Mesenteric fat pad (tissue), 1 donor: Measurements from ENCODE around the gene PPM1N. TPM values are rescaled to one million over a fixed set of nuclear protein-coding genes. Genes with fewer than 3 reads are reported as not detected.

Source experiments
- DNase-seq: peaks from one replicate; pipeline ENCODE4 v3.0.0-alpha.2; 2020; ENCODE audit warnings: low spot score
- long read RNA-seq: library from polyadenylated mRNA; unstranded; transcript quantifications from one replicate; pipeline ENCODE4 v2.0.0, GENCODE V29; 2020
- total RNA-seq: library from RNA; stranded (reverse); fragmentation: NEBNext Ultra II Directional; extraction: Animal tissue kit (Norgen Biotek cat#: 25700); gene quantifications from one replicate; pipeline ENCODE4 v1.2.1, GENCODE V29; 2021
- donor health status: DM: yes; HTN: yes; CAD: no.

Gene PPM1N
- 1.1 TPM for total RNA-seq
- long read RNA-seq, partial matches to known transcripts, result 0 of 3 reads
- long read RNA-seq, other reads (novel, unspliced or antisense), result 3 of 3 reads

DNA sequence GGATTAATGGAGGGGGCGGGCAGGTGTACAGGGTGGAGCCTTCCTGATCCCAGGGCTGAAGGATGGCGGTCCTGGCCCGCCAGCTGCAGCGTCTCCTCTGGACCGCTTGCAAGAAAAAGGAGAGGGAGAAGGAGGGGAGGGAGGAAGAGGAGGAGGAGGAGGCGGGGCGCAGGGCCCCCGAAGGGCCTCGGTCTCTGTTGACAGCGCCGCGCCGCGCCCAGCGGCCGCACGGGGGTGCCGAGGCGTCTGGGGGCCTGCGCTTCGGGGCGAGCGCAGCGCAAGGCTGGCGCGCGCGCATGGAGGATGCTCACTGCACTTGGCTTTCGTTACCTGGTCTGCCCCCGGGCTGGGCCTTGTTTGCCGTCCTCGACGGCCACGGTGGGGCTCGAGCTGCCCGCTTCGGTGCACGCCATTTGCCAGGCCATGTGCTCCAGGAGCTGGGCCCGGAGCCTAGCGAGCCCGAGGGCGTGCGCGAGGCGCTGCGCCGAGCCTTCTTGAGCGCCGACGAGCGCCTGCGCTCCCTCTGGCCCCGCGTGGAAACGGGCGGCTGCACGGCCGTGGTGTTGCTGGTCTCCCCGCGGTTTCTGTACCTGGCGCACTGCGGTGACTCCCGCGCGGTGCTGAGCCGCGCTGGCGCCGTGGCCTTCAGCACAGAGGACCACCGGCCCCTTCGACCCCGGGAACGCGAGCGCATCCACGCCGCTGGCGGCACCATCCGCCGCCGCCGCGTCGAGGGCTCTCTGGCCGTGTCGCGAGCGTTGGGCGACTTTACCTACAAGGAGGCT, at the start of gene PPM1N:
PPM1N (plus strand) TSS at position 33 of the 785 bp plus-strand sequence; CDS start at position 63, 30 bp downstream.
- DNase-seq, result no peak

DNA sequence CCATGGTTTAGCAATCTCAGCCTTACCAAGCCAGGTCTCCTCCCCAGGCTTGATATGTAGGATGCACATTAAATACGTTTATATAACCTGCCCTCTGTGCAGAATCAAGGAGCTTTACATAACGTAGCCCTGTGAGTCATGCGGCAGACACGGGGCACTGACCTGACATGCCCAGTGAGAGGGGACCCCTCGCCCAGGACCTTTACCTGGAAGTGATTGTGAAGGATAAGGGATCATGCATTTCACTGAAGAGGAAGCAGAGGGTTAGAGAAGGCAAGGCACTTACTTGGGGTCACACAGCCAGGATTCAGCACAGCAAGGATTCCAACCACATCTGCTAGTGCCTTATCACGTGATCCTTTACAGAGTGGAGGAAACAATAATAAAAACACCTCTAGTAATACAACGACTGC, 49.4 kb upstream of the PPM1N start:
- DNase-seq, result no peak

DNA sequence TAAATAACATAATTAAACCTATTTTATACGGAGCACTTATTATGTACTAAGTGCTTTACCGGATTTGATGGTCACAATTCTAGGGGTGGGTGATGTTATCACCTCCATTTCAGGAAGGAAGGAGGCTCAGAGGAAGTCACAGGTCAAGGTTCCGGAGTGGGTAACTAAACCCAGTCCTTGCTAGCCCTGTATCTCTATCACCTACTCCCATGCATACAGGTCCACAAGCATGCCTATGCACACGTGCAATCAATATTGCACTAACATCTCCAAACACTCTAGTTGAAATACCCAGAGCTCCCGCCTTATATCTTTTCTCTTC, 48.3 kb upstream of the PPM1N start:
- no peak for DNase-seq

GRCh38 chr19:45451131-45451849, 47.0 kb upstream of the PPM1N start:
- no peak for DNase-seq

- DNase-seq, result no peak
Measured at GRCh38 chr19:45451850-45452387, 46.3 kb upstream of the PPM1N start.

DNA sequence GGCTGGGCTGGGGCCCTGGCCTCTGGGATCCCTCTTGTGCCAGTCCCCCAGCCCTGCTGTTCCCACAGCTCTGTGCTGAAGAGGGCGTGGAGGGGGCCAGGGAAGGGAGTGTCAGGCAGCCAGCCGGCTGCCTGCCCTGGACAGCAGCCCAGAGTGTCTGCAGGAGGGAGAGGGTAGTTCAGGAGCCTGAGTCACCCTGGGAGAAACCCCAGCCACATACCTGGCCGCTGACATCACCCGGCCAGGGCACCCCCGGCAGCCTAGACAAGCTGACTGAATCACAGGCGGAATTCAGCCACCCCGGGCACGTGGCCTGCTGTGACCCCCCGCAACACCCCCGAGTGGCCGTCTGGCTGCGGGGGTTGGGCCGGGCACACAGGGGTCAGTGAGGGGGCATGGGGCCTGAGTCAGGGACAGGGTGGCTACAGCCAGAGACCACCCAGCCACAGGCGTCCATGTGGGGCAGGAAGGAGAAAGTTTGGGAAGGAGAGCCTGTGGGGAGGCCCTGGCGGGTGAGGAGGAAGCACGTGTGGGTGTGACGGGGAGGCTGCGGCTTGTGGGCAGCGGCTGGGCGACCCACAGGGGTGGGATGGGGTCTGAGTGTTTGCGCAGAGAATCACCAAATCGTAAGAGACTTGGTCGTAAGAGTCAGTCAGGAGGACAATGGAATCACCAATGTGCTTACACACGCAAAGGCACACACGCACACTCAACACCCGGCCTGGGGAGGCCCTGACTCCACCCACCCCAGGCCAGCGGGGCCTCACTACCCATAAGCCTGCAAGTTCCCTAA, 42.3 kb upstream of the PPM1N start:
- peak; percentile 97 for DNase-seq

- no peak for DNase-seq
Measured at GRCh38 chr19:45456500-45456815, 41.8 kb upstream of the PPM1N start.

DNA sequence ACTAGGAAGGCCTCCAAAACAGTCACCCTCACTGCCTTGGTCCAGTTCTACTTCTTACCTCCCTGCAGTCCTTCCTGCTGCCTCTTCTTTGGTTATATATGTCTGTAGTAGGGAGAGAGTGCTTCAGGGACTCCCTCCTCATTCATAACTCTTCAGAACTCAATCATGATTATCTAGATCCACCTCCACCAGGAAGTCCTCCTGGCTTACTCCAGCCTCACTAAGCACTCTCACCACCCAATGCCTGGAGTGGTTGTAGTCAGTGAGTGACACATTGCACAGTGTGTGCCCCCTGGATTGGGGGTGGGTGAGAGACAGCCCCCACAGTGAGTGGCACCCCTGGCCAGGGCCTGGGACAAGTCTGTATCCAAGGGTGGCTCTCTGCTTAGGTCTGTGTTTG, 40.5 kb upstream of the PPM1N start:
- no peak for DNase-seq

- DNase-seq, result no peak
Measured at GRCh38 chr19:45460807-45461347, 37.4 kb upstream of the PPM1N start.

DNA sequence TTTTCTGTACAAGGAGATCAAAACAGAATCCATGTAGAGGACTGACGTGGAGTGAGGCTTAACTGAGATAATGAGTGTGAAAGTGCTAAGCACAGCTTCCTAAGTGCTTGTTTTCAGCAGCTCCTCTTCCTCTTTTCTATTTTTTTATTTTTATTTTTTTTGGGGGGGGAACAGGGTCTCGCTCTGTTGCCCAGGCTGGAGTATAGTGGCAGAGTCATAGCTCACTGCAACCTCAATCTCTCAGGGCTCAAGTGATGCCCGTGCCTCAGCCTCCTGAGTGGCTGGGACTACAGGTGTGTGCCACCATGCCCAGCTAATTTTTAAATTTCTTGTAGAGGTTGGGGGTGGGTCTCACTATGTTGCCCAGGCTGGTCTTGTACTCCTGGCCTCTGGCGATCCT, 36.1 kb upstream of the PPM1N start:
- DNase-seq, result no peak

DNA sequence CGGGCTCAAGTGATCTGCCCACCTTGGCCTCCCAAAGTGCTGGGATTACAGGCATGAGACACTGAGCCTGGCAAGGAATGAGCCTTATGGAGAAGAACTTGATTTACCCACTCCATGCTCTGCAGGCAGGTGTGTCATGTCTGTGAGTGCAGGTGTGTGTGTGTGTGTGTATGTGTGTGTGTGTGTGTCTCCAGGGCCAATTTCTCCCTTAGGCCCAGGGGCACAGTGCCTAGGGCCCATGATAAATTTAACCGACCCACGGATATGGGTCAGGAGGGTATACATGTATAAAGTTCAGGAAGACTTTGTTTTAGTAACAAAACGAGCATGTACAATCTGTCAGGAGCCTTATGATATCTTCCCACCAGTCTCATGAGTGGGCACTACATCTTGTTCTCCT, 35.0 kb upstream of the PPM1N start:
- no peak for DNase-seq

GRCh38 chr19:45464274-45464673, 34.0 kb upstream of the PPM1N start:
- no peak for DNase-seq

DNA sequence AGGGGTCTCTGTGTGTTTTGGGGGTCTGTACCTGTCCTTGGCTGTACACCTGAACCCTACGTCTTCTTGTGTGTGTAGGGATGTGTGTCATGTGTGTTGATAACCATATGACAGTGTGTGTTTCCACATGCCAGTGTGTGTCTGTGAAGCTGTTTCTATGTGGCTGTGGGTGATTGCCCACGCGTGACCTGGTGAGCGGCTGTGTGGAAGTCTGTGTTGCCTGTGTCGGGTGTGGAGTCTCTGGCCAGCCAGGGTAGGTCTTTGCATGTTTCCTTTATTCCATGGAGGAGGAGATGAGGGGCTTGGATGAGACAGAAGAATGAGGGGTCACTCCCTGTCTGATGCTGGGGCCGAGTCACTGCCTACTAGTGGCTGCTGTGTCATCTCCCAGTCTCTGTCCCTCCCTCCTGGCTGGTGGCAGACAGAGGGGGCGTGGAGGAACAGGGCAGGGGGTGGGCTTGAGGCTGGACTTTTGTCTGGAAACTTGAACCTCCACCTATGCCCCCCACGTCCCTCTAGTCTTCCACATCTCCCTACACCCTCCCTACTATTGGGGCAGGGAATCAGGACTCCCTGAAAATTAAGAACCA, 33.3 kb upstream of the PPM1N start:
- no peak for DNase-seq

DNA sequence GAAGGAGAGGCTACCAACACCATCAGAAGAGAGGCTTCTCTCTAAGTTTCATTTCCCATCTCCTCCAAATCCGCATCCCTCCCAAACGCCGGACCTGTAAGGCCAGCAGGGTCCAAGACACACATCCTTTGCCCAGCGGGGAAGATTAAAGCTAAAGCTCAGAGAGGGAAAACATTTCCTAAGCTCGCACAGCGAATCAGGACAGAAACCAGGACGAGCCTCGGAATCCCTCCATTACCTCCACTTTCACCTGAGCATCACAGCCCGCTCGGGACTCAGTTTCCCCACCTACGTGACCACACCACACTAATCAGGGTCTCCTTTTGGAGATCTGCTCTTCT, 31.2 kb upstream of the PPM1N start:
- no peak for DNase-seq

DNA sequence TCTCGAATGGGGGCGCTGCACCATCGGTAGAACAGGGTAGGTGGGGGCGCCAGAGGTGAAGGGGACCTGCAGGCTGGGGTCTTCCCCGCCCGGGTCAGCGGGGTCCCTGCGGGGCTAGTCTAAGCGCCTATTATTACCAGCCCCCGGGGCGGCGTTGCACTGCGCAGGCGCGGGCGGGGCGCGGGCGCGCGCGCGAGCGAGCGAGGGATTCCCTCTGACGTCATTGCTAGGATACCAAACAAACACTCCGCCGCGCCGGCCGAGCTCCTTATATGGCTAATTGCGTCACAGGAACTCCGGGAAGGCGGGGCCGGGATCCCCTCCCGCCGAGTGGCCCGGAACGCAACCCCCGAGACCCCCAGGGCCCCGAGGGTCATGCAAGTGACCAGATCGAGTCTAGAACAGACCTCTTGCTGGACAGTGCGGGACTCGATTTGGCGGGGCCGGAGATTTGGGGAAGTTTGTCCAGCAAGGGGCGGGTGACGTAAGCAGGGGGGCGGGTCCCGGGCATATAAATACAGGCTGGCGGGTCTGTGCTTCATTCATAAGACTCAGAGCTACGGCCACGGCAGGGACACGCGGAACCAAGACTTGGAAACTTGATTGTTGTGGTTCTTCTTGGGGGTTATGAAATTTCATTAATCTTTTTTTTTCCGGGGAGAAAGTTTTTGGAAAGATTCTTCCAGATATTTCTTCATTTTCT, 30.6 kb upstream of the PPM1N start, which contains the start of gene FOSB:
FOSB (plus strand) TSS at position 541 of the 703 bp plus-strand sequence. CDS start 591 bp downstream, outside the sequence.
- peak; percentile 98 for DNase-seq

DNA sequence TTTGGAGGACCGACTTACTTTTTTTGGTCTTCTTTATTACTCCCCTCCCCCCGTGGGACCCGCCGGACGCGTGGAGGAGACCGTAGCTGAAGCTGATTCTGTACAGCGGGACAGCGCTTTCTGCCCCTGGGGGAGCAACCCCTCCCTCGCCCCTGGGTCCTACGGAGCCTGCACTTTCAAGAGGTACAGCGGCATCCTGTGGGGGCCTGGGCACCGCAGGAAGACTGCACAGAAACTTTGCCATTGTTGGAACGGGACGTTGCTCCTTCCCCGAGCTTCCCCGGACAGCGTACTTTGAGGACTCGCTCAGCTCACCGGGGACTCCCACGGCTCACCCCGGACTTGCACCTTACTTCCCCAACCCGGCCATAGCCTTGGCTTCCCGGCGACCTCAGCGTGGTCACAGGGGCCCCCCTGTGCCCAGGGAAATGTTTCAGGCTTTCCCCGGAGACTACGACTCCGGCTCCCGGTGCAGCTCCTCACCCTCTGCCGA, 30.0 kb upstream of the PPM1N start:
- DNase-seq, result no peak

DNA sequence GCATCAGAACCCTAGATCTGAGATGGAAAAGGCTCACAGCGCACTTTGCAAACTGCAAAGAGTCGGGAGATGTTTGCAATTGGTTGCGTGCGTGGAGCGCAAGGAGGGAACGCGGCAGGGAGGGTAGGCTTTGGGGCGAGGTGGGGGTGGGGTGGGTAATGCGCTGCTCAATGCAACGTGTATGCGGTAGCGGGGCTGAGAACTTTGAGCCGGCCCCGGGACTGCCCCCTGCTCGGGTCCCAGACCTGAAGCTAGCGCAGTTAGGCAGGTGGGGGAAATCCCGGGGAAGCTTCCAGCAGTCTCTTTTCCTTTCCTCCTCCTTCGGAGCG, 29.5 kb upstream of the PPM1N start:
- no peak for DNase-seq

DNA sequence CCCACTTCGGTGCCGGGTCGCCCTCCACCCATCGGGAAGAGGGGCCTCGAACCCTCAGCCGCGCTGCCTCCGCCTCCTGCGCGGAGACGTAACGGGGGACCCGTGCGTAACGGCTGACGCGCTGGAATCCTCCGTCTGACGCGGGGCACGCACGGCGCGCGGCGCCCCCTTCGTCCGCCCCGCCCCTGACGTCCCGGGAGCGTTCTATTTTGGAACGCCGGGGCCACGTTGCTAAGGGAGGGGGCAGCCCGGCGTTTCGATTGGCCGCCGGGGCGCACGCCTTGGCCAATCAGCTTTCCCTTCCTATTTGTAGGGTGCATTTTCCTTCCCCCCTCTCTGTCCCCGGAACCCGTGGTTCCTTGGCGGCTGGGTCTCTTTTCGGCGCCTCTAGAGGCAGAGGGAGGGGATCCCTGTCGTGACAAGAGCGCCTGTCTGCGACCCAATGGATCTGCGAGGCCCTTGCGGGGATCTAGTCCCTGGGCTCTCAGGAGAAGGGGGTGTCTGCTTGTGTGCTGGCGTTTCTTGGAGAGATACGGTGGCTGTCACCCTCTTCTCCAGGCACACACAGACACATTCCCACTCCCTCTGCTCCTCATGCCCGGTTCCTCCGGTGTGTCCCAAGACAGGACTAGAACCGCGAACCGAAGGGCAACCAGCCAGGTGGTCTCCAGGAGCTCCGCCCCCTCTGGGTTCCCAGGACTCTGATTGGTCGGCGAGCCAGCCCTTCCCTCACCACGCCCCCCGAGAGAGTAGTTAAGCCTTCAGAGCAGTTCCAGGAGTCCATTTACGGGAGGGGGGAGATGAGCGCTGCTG, 28.9 kb upstream of the PPM1N start:
- peak; percentile 96 for DNase-seq

GRCh38 chr19:45469945-45470761, 28.1 kb upstream of the PPM1N start:
- no peak for DNase-seq
